ENCODE measurements around the gene ALK.

Gene ALK

GRCh38 chr2:29307519-29307918, 613.9 kb downstream of the ALK start:
- no peak overlapping the region for H3K4me3 ChIP-seq (ENCODE audit: low read depth, low read length)
- TF ChIP-seq CTCF (IDR thresholded peaks at IDR 0.05; ENCODE audit: low read depth, low read length, missing control alignments): no peak
- no peak for DNase-seq (ENCODE audit: low read depth)
- in situ Hi-C loops (cut with HindIII; ENCODE audit: low sequenced_read_pairs): no loop called here

GRCh38 chr2:29305762-29306161, 615.6 kb downstream of the ALK start:
- TF ChIP-seq CTCF (IDR thresholded peaks at IDR 0.05; ENCODE audit: low read depth, low read length, missing control alignments): no peak
- H3K4me3 ChIP-seq (ENCODE audit: low read depth, low read length): no peak overlapping the region
- DNase-seq (ENCODE audit: low read depth): no peak
- in situ Hi-C loops (cut with HindIII; ENCODE audit: low sequenced_read_pairs): no loop called here

- in situ Hi-C loops (cut with HindIII; ENCODE audit: low sequenced_read_pairs): no loop called here
- no peak overlapping the region for H3K4me3 ChIP-seq (ENCODE audit: low read depth, low read length)
- no peak for DNase-seq (ENCODE audit: low read depth)
- TF ChIP-seq CTCF (IDR thresholded peaks at IDR 0.05; ENCODE audit: low read depth, low read length, missing control alignments): no peak
Measured at GRCh38 chr2:29304399-29305060, 616.9 kb downstream of the ALK start.

GRCh38 chr2:29296585-29296984, 624.8 kb downstream of the ALK start:
- in situ Hi-C loops (cut with HindIII; ENCODE audit: low sequenced_read_pairs): no loop called here
- TF ChIP-seq CTCF (IDR thresholded peaks at IDR 0.05; ENCODE audit: low read depth, low read length, missing control alignments): no peak
- no peak for DNase-seq (ENCODE audit: low read depth)
- no peak overlapping the region for H3K4me3 ChIP-seq (ENCODE audit: low read depth, low read length)

GRCh38 chr2:29295845-29296244, 625.5 kb downstream of the ALK start:
- in situ Hi-C loops (cut with HindIII; ENCODE audit: low sequenced_read_pairs): no loop called here
- no peak overlapping the region for H3K4me3 ChIP-seq (ENCODE audit: low read depth, low read length)
- no peak for DNase-seq (ENCODE audit: low read depth)
- TF ChIP-seq CTCF (IDR thresholded peaks at IDR 0.05; ENCODE audit: low read depth, low read length, missing control alignments): peak; percentile 36

- DNase-seq (ENCODE audit: low read depth): peak; percentile 15
- TF ChIP-seq CTCF (IDR thresholded peaks at IDR 0.05; ENCODE audit: low read depth, low read length, missing control alignments): no peak
- H3K4me3 ChIP-seq (ENCODE audit: low read depth, low read length): no peak overlapping the region
- in situ Hi-C loops (cut with HindIII; ENCODE audit: low sequenced_read_pairs): no loop called here
Measured at GRCh38 chr2:29293830-29294438, 627.5 kb downstream of the ALK start.

Measured in astrocyte of the cerebellum (primary cell).